Transverse colon (tissue), 3 donors: ENCODE measurements around the gene PDZD8.

Source experiments
- CTCF ChIP-seq, 5 experiments: fragments of 200-600 bp in 3 of 5; fragments of 450-650 bp in 2 of 5; sonication (generic) in 3 of 5; IDR thresholded peaks; 1 replicate in 2 of 5; 2 replicates in 3 of 5; pipeline ENCODE4 v1.5.1; 2016 to 2017; ENCODE audit warnings: antibody characterized with exemption in 5 of 5, inconsistent platforms in 3 of 5, mild to moderate bottlenecking in 2 of 5, moderate library complexity in 1 of 5
- POLR2A ChIP-seq: fragments of 450-650 bp; IDR thresholded peaks from one replicate; pipeline ENCODE4 v1.6.1; 2016; ENCODE audit warnings: antibody characterized with exemption, mild to moderate bottlenecking, moderate library complexity

- TF ChIP-seq CTCF (IDR thresholded peaks at IDR 0.05) (no peak), POLR2A (no peak)
These were observed 7.5 kb downstream of the PDZD8 start for GRCh38 chr10:117367718-117368117.
